HL-60 (cell line): ENCODE measurements around the gene ADGRB3.

Experiments used
- GABPA ChIP-seq: IDR thresholded peaks from 2 replicates; pipeline ENCODE4 v1.6.1; 2012; ENCODE audit warnings: low read depth
- TF ChIP-seq, protein P1 (sequence below): IDR thresholded peaks from one replicate; pipeline ENCODE4 v1.5.1; 2011; ENCODE audit warnings: low read length, control low read depth, inconsistent platforms; ENCODE audit not compliant: insufficient read depth
- TF ChIP-seq, protein P2 (sequence below): IDR thresholded peaks from 2 replicates; pipeline ENCODE4 v1.6.1; 2012; ENCODE audit warnings: low read depth; ENCODE audit not compliant: insufficient replicate concordance

GRCh38 chr6:69106511-69106910, 471.4 kb downstream of the ADGRB3 start:
- TF ChIP-seq, protein P1, sequence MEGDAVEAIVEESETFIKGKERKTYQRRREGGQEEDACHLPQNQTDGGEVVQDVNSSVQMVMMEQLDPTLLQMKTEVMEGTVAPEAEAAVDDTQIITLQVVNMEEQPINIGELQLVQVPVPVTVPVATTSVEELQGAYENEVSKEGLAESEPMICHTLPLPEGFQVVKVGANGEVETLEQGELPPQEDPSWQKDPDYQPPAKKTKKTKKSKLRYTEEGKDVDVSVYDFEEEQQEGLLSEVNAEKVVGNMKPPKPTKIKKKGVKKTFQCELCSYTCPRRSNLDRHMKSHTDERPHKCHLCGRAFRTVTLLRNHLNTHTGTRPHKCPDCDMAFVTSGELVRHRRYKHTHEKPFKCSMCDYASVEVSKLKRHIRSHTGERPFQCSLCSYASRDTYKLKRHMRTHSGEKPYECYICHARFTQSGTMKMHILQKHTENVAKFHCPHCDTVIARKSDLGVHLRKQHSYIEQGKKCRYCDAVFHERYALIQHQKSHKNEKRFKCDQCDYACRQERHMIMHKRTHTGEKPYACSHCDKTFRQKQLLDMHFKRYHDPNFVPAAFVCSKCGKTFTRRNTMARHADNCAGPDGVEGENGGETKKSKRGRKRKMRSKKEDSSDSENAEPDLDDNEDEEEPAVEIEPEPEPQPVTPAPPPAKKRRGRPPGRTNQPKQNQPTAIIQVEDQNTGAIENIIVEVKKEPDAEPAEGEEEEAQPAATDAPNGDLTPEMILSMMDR = no peak
- TF ChIP-seq, protein P2, sequence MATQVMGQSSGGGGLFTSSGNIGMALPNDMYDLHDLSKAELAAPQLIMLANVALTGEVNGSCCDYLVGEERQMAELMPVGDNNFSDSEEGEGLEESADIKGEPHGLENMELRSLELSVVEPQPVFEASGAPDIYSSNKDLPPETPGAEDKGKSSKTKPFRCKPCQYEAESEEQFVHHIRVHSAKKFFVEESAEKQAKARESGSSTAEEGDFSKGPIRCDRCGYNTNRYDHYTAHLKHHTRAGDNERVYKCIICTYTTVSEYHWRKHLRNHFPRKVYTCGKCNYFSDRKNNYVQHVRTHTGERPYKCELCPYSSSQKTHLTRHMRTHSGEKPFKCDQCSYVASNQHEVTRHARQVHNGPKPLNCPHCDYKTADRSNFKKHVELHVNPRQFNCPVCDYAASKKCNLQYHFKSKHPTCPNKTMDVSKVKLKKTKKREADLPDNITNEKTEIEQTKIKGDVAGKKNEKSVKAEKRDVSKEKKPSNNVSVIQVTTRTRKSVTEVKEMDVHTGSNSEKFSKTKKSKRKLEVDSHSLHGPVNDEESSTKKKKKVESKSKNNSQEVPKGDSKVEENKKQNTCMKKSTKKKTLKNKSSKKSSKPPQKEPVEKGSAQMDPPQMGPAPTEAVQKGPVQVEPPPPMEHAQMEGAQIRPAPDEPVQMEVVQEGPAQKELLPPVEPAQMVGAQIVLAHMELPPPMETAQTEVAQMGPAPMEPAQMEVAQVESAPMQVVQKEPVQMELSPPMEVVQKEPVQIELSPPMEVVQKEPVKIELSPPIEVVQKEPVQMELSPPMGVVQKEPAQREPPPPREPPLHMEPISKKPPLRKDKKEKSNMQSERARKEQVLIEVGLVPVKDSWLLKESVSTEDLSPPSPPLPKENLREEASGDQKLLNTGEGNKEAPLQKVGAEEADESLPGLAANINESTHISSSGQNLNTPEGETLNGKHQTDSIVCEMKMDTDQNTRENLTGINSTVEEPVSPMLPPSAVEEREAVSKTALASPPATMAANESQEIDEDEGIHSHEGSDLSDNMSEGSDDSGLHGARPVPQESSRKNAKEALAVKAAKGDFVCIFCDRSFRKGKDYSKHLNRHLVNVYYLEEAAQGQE = no peak
- no peak for TF ChIP-seq GABPA
